B cell (primary cell): Measurements from ENCODE around the gene WDHD1. TPM values are rescaled to one million over a fixed set of nuclear protein-coding genes. Genes with fewer than 3 reads are reported as not detected.
"Not testable (repeated sequence)": the region's sequence is repeated elsewhere in the genome, so short reads cannot be mapped to it uniquely, and the experiment has no call there.

Experiments used
- ATAC-seq: fragments of 200-7000 bp; cut with Tn5 transposase; one replicate; pipeline ENCODE4 v1.10.0; 2021; ENCODE audit warnings: low read depth, mild to moderate bottlenecking, moderate number of reproducible peaks, moderate library complexity
- CTCF ChIA-PET: fragments of 350-600 bp; sonication (Branson Sonifier 250); formaldehyde crosslinking; loops from one replicate; lab custom pipeline; 2021; ENCODE audit warnings: antibody characterized with exemption, inconsistent platforms; lab: Charles Lee
- POLR2A ChIA-PET: fragments of 350-600 bp; sonication (Branson Sonifier 250); formaldehyde crosslinking; loops from one replicate; lab custom pipeline; 2021; ENCODE audit warnings: antibody characterized with exemption; lab: Charles Lee
- DNase-seq: peaks from one replicate; pipeline ENCODE4 v3.0.0; 2013
- H2AFZ ChIP-seq: 2 replicates; pipeline ENCODE4 v1.6.1; 2012; ENCODE audit warnings: mild to moderate bottlenecking, low read depth, low read length; ENCODE audit not compliant: insufficient read depth, poor library complexity, severe bottlenecking
- H3K27ac ChIP-seq, 2 donors: 1 replicate in 1 of 2; 2 replicates in 1 of 2; pipeline ENCODE4 v1.5.1; 2012 to 2013; ENCODE audit warnings: low read length in 2 of 2, mild to moderate bottlenecking in 2 of 2, moderate library complexity in 1 of 2
- H3K27me3 ChIP-seq, 4 experiments: fragments of 200-600 bp in 1 of 4; sonication (generic) in 1 of 4; replicated peaks in 1 of 4; 1 replicate in 2 of 4; 2 replicates in 2 of 4; pipeline versions ENCODE4 v1.6.1 to v1.7.0; 2013 to 2016; ENCODE audit warnings: low read length in 3 of 4, mild to moderate bottlenecking in 2 of 4, mixed read lengths in 1 of 4, moderate library complexity in 1 of 4; ENCODE audit not compliant: insufficient read depth in 4 of 4, control insufficient read depth in 3 of 4; ENCODE audit errors: control extremely low read depth in 1 of 4
- H3K36me3 ChIP-seq, 2 experiments: replicated peaks in 1 of 2; 1 replicate in 1 of 2; 2 replicates in 1 of 2; pipeline versions ENCODE4 v1.6.1 to v1.7.1; 2013; ENCODE audit warnings: low read length in 1 of 2; ENCODE audit not compliant: insufficient read depth in 2 of 2, control insufficient read depth in 1 of 2; ENCODE audit errors: control extremely low read depth in 1 of 2, extremely low read depth in 1 of 2
- H3K4me1 ChIP-seq, 2 donors: fragments of 200-600 bp in 1 of 2; sonication (generic) in 1 of 2; 1 replicate in 1 of 2; 2 replicates in 1 of 2; pipeline versions ENCODE4 v1.5.1 to v1.6.1; 2013 to 2017; ENCODE audit warnings: low read length in 2 of 2; ENCODE audit not compliant: control insufficient read depth in 2 of 2, insufficient read depth in 2 of 2
- H3K4me2 ChIP-seq: replicated peaks from 2 replicates; pipeline ENCODE3; 2012; ENCODE audit warnings: mild to moderate bottlenecking, low read depth, low read length; ENCODE audit not compliant: poor library complexity, severe bottlenecking
- H3K4me3 ChIP-seq, 5 experiments: fragments of 200-600 bp in 1 of 5; sonication (generic) in 1 of 5; 1 replicate in 3 of 5; 2 replicates in 2 of 5; pipeline versions ENCODE4 v1.5.1 to v1.7.0; 2011 to 2016; ENCODE audit warnings: low read length in 4 of 5, mild to moderate bottlenecking in 4 of 5, low read depth in 2 of 5, control low read depth in 1 of 5, moderate library complexity in 1 of 5; ENCODE audit not compliant: insufficient read depth in 1 of 5; ENCODE audit errors: control extremely low read depth in 1 of 5, extremely low read depth in 1 of 5
- H3K79me2 ChIP-seq: fragments of 200-600 bp; sonication (generic); one replicate; pipeline ENCODE4 v1.6.0; 2016; ENCODE audit warnings: low read length; ENCODE audit not compliant: control insufficient read depth, insufficient read depth
- H3K9ac ChIP-seq: fragments of 200-600 bp; sonication (generic); 2 replicates; pipeline ENCODE4 v1.6.1; 2017; ENCODE audit warnings: mild to moderate bottlenecking, low read length, moderate library complexity
- H3K9me3 ChIP-seq, 3 donors: one replicate each; pipeline versions ENCODE4 v1.6.1 to v1.7.1; 2013; ENCODE audit warnings: low read length in 2 of 3; ENCODE audit not compliant: control insufficient read depth in 2 of 3, insufficient read depth in 1 of 3; ENCODE audit errors: control extremely low read depth in 1 of 3
- H4K20me1 ChIP-seq: 2 replicates; pipeline ENCODE4 v1.6.0; 2012; ENCODE audit warnings: mild to moderate bottlenecking, low read length; ENCODE audit not compliant: insufficient read depth, control insufficient read depth, poor library complexity, severe bottlenecking
- H3K27ac Mint-ChIP-seq: one replicate; pipeline ENCODE4 v1.8.0; 2021; ENCODE audit warnings: mixed read lengths
- H3K27me3 Mint-ChIP-seq: one replicate; pipeline ENCODE4 v1.8.0; 2021; ENCODE audit warnings: mixed read lengths
- H3K4me1 Mint-ChIP-seq: one replicate; pipeline ENCODE4 v1.8.0; 2021; ENCODE audit warnings: mixed read lengths
- H3K4me3 Mint-ChIP-seq: one replicate; pipeline ENCODE4 v1.8.0; 2021; ENCODE audit warnings: mixed read lengths
- H3K9me3 Mint-ChIP-seq: one replicate; pipeline ENCODE4 v1.8.0; 2022; ENCODE audit warnings: mixed read lengths; ENCODE audit not compliant: insufficient read depth
- CTCF ChIP-seq: fragments of 200-600 bp; IDR thresholded peaks from one replicate; pipeline ENCODE4 v1.8.0; 2022; ENCODE audit warnings: antibody characterized with exemption, mild to moderate bottlenecking
- EZH2 ChIP-seq: IDR thresholded peaks from 2 replicates; pipeline ENCODE4 v1.6.1; 2012; ENCODE audit warnings: borderline replicate concordance, low read depth, mild to moderate bottlenecking, moderate library complexity, low read length; ENCODE audit not compliant: insufficient read depth, poor library complexity, severe bottlenecking
- WGBS: methylation state at CpG from one replicate; pipeline ENCODE4 v1.1.5; 2013; ENCODE audit warnings: missing lambda C conversion rate; ENCODE audit not compliant: insufficient coverage; 5-methylcytosine and 5-hydroxymethylcytosine counted together
- intact Hi-C: fragments of 100-400 bp; cut with micrococcal nuclease; formaldehyde crosslinking; loops from one replicate; pipeline ENCODE4 v1.10.0; 2022
- polyA plus RNA-seq: library from polyadenylated mRNA; depleted of rRNA; stranded (reverse); fragments of >200 nt; gene quantifications from 2 replicates; pipeline ENCODE4 v1.2.3, GENCODE V29; 2012
- total RNA-seq, 2 donors: library from RNA; stranded (reverse); fragments of 120-200 nt in 1 of 2; gene quantifications; 1 replicate in 1 of 2; 2 replicates in 1 of 2; pipeline versions ENCODE4 v1.2.3 to v1.2.4, GENCODE V29; 2013 to 2022

WDHD1 gene
- total and polyA plus RNA-seq, 2 donors (not counting 1 experiment from before 2014, with no cell fraction given) = 0.61 to 6.5 TPM

DNA sequence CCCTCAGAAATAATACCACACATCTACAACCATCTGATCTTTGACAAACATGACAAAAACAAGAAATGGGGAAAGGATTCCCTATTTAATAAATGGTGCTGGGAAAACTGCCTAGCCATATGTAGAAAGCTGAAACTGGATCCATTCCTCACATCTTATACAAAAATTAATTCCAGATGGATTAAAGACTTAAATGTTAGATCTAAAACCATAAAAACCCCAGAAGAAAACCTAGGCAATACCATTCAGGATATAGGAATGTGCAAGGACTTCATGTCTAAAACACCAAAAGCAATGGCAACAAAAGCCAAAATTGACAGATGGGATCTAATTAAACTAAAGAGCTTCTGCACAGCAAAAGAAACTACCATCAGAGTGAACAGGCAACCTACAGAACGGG is 74.1 kb downstream of the WDHD1 start:
- WGBS = 100% methylated on average over 1 of the region's 1 CpG
- H3K27me3 ChIP-seq, H3K27ac ChIP-seq, DNase-seq, H3K9me3 ChIP-seq, ATAC-seq, H3K27me3 Mint-ChIP-seq, H3K9me3 Mint-ChIP-seq, H2AFZ ChIP-seq, H4K20me1 ChIP-seq, H3K4me3 Mint-ChIP-seq, H3K4me2 ChIP-seq, H3K79me2 ChIP-seq, H3K4me3 ChIP-seq, H3K4me1 ChIP-seq, H3K27ac Mint-ChIP-seq, POLR2A ChIA-PET, intact Hi-C loops, H3K9ac ChIP-seq, CTCF ChIA-PET, H3K4me1 Mint-ChIP-seq, H3K36me3 ChIP-seq: not testable (repeated sequence)

- no peaks in the 10 kb centered on the region for H3K27me3 Mint-ChIP-seq
- ATAC-seq (no peak), DNase-seq (no peak)
- H3K4me1 ChIP-seq = peaks cover 5 to 12% of the 10 kb centered on the region in 2 donors
- no peak overlapping the region for H3K4me3 ChIP-seq
- H4K20me1 ChIP-seq = no peaks in the 10 kb centered on the region
- ChIA-PET POLR2A (no interaction called here), CTCF (no interaction called here)
- no peak overlapping the region for H3K27ac Mint-ChIP-seq
- H2AFZ ChIP-seq = no peak overlapping the region
- no peaks in the 10 kb centered on the region for H3K9me3 Mint-ChIP-seq
- no peaks in the 10 kb centered on the region for H3K27me3 ChIP-seq
- peaks cover 0 to 2% of the 10 kb centered on the region in 2 experiments for H3K36me3 ChIP-seq
- TF ChIP-seq EZH2 = no peak
- TF ChIP-seq CTCF = no peak
- no peak overlapping the region for H3K9ac ChIP-seq
- peaks cover 7% of the 10 kb centered on the region for H3K4me1 Mint-ChIP-seq
- H3K79me2 ChIP-seq = no peaks in the 10 kb centered on the region
- H3K27ac ChIP-seq = no peak overlapping the region
- H3K4me2 ChIP-seq = no peak overlapping the region
- H3K9me3 ChIP-seq = peaks cover 0 to 7% (median 0%) of the 10 kb centered on the region in 3 donors
- no peak overlapping the region for H3K4me3 Mint-ChIP-seq
- 100% methylated on average over 1 of the region's 3 CpGs for WGBS
- intact Hi-C loops = no loop called here
Measured at GRCh38 chr14:54947230-54947629, 79.7 kb downstream of the WDHD1 start.
